HepG2 (cell line): ENCODE results near the gene CLIC2. TPM values are rescaled to one million over a fixed set of nuclear protein-coding genes. Genes with fewer than 3 reads are reported as not detected.

ENCODE experiments used
- ATAC-seq: fragments of 200-7000 bp; cut with Tn5 transposase; 3 replicates; pipeline ENCODE4 v1.9.1; 2020; ENCODE audit warnings: mild to moderate bottlenecking, moderate library complexity
- BruUV-seq: library from RNA; stranded (reverse); fragments of 400-500 nt; replicated peaks from 2 replicates; lab custom pipeline; 2021; lab: Mats Ljungman, UMichigan
- CTCF ChIA-PET: fragments of 300-600 bp; formaldehyde crosslinking; extraction: SDS; loops from one replicate; lab custom pipeline; 2021; ENCODE audit warnings: low total read pairs, inconsistent platforms, low intra/inter-chr PET ratio; lab: Yijun Ruan, JAX
- POLR2A ChIA-PET: fragments of 350-600 bp; sonication (Branson Sonifier 250); formaldehyde crosslinking; loops from one replicate; lab custom pipeline; 2020; ENCODE audit warnings: antibody characterized with exemption, inconsistent platforms; lab: Yijun Ruan, JAX
- DNase-seq: peaks from one replicate; pipeline ENCODE4 v3.0.0-alpha.2; 2015; ENCODE audit warnings: low spot score
- FAIRE-seq: peaks from 3 replicates; lab custom pipeline; 2011; peaks lifted over from hg19 to GRCh38; lab: Jason Lieb, UNC
- H2AFZ ChIP-seq: one replicate; pipeline ENCODE4 v1.6.1; 2011; ENCODE audit warnings: low read length, inconsistent platforms
- H3K27ac ChIP-seq: fragments of 300-600 bp; 3 replicates; pipeline ENCODE4 v1.8.0; 2011; ENCODE audit warnings: mixed run types, mild to moderate bottlenecking, mixed read lengths, low read length, inconsistent platforms; ENCODE audit not compliant: insufficient read depth; ENCODE audit errors: extremely low read length
- H3K27me3 ChIP-seq, 2 experiments: fragments of 200-600 bp in 1 of 2; 2 replicates in 1 of 2; 3 replicates in 1 of 2; pipeline versions ENCODE4 v1.6.0 to v1.8.0; 2011; ENCODE audit warnings: low read length in 2 of 2, mild to moderate bottlenecking in 2 of 2, moderate library complexity in 2 of 2, inconsistent platforms in 1 of 2; ENCODE audit not compliant: insufficient read depth in 2 of 2, control insufficient read depth in 1 of 2
- H3K36me3 ChIP-seq, 2 experiments: fragments of 200-600 bp in 1 of 2; replicated peaks in 1 of 2; 2 replicates in 1 of 2; 3 replicates in 1 of 2; pipeline versions ENCODE4 v1.5.1 to v1.8.0; 2011; ENCODE audit warnings: low read length in 2 of 2, inconsistent platforms in 1 of 2; ENCODE audit not compliant: insufficient read depth in 2 of 2, control insufficient read depth in 1 of 2
- H3K4me1 ChIP-seq: 2 replicates; pipeline ENCODE4 v1.5.1; 2012; ENCODE audit warnings: low read length, inconsistent platforms; ENCODE audit not compliant: insufficient read depth
- H3K4me2 ChIP-seq: 2 replicates; pipeline ENCODE4 v1.6.0; 2011; ENCODE audit warnings: low read depth, low read length, inconsistent platforms
- H3K4me3 ChIP-seq, 3 experiments: fragments of 200-600 bp in 1 of 3; sonication (generic), shearing (Covaris generic) in 1 of 3; replicated peaks in 1 of 3; 2 replicates each; pipeline ENCODE4 v1.5.1; 2011 to 2016; ENCODE audit warnings: low read length in 3 of 3, inconsistent platforms in 2 of 3, low read depth in 2 of 3, mild to moderate bottlenecking in 2 of 3, control low read depth in 1 of 3, mixed read lengths in 1 of 3; ENCODE audit not compliant: insufficient read depth in 1 of 3
- H3K79me2 ChIP-seq: one replicate; pipeline ENCODE4 v1.6.1; 2011; ENCODE audit warnings: low read length, inconsistent platforms; ENCODE audit not compliant: insufficient read depth
- H3K9ac ChIP-seq: 2 replicates; pipeline ENCODE4 v1.6.0; 2011; ENCODE audit warnings: mild to moderate bottlenecking, low read depth, low read length, inconsistent platforms; ENCODE audit not compliant: insufficient read depth
- H3K9me3 ChIP-seq: 2 replicates; pipeline ENCODE4 v1.5.1; 2012; ENCODE audit warnings: mild to moderate bottlenecking, low read length
- H4K20me1 ChIP-seq: 2 replicates; pipeline ENCODE4 v1.6.0; 2011; ENCODE audit warnings: inconsistent platforms, mild to moderate bottlenecking, low read length, moderate library complexity; ENCODE audit not compliant: insufficient read depth
- FOXP1 ChIP-seq, 2 experiments: fragments of 450-650 bp in 1 of 2; IDR thresholded peaks; 2 replicates each; pipeline ENCODE4 v1.6.1; 2017 to 2018; ENCODE audit warnings: antibody characterized with exemption in 1 of 2
- MAFF ChIP-seq: IDR thresholded peaks from 2 replicates; pipeline ENCODE4 v1.6.1; 2011; ENCODE audit warnings: low read depth, low read length, improper control_type of control experiment
- MAFK ChIP-seq, 2 experiments: IDR thresholded peaks in 1 of 2; conservative IDR thresholded peaks in 1 of 2; 2 replicates each; pipeline ENCODE4 v1.6.1; 2011; ENCODE audit warnings: improper control_type of control experiment in 2 of 2, low read length in 2 of 2
- POLR2AphosphoS2 ChIP-seq: IDR thresholded peaks from 2 replicates; pipeline ENCODE4 v1.6.1; 2011; ENCODE audit warnings: low read depth, low read length, improper control_type of control experiment
- POLR2G ChIP-seq: fragments of 200-400 bp; formaldehyde crosslinking; IDR thresholded peaks from 2 replicates; pipeline ENCODE4 v1.6.1; 2018; ENCODE audit warnings: mild to moderate bottlenecking, low read depth, low read length, moderate library complexity
- SUZ12 ChIP-seq: fragments of 150-350 bp; IDR thresholded peaks from 2 replicates; pipeline ENCODE4 v1.6.1; 2014; ENCODE audit warnings: low read depth, low read length
- ZSCAN9 ChIP-seq: IDR thresholded peaks from 2 replicates; pipeline ENCODE4 v1.6.1; 2016; ENCODE audit warnings: borderline replicate concordance
- WGBS: methylation state at CpG from one replicate; pipeline ENCODE4 v1.1.6; 2017; ENCODE audit warnings: low lambda C conversion rate; 5-methylcytosine and 5-hydroxymethylcytosine counted together
- in situ Hi-C: cut with HindIII; loops from 2 replicates; pipeline ENCODE4 v1.10.0; 2017; ENCODE audit warnings: low pct_unique_long_range_greater_than_20kb; ENCODE audit not compliant: extremely low pct_ligation_motif_present
- intact Hi-C: fragments of 100-400 bp; cut with micrococcal nuclease; formaldehyde crosslinking; loops from one replicate; pipeline ENCODE4 v1.10.0; 2022; ENCODE audit not compliant: unreplicated experiment
- polyA plus RNA-seq, 8 experiments: library from polyadenylated mRNA; depleted of rRNA in 3 of 8; stranded (reverse) in 7 of 8; unstranded in 1 of 8; fragments of >200 nt; fragmentation: Illumina TruSeq in 4 of 8; extraction: Trizol in 4 of 8; gene quantifications; 2 replicates each; pipeline versions ENCODE4 v1.2.1 to v1.2.3, GENCODE V29; 2011 to 2016; ENCODE audit warnings: low read depth in 4 of 8, missing spikeins in 1 of 8, mixed read lengths in 1 of 8; ENCODE audit not compliant: insufficient read depth in 1 of 8
- total RNA-seq, 5 experiments: library from RNA; depleted of rRNA; stranded (reverse); fragments of >200 nt; fragmentation: Illumina TruSeq; extraction: Trizol; gene quantifications; 2 replicates each; pipeline ENCODE4 v1.2.3, GENCODE V29; 2016; ENCODE audit warnings: low read depth in 1 of 5

Gene CLIC2
- total and polyA plus RNA-seq, 2 of the 13 experiments (the other 11 are each of a cell fraction or from before 2014, with no cell fraction given), result 0.24 to 0.25 TPM

GRCh38 chrX:155326610-155327009 is 7.8 kb downstream of the CLIC2 start:
- intact Hi-C loops (no loop called here), in situ Hi-C loops (no loop called here)
- Histone ChIP-seq H3K36me3 (no peaks in the 10 kb centered on the region), H3K9ac (no peak overlapping the region), H3K27me3 (no peaks in the 10 kb centered on the region), H2AFZ (no peak overlapping the region), H3K27ac (no peak overlapping the region)
- TF ChIP-seq FOXP1 (IDR thresholded peaks at IDR 0.05), result no peak
- TF ChIP-seq FOXP1 (CRISPR knock-in tag; IDR thresholded peaks at IDR 0.05), result no peak
- peak; percentile 11 to 62; a peak in 2 of 4 replicates for TF ChIP-seq MAFK (conservative IDR thresholded peaks at IDR 0.05 in 1 of 2, IDR thresholded peaks at IDR 0.05 in 1 of 2; ENCODE audit: low read length in 2 of 2)
- TF ChIP-seq MAFF, result peak; percentile 43
- TF ChIP-seq, all 625 proteins: peak for 2
- DNase-seq, result no peak
- BruUV-seq, result no TSS peak
- H3K4me1 ChIP-seq, result no peaks in the 10 kb centered on the region
- no peaks in the 10 kb centered on the region for H4K20me1 ChIP-seq
- ATAC-seq, result no peak
- H3K4me2 ChIP-seq, result no peak overlapping the region
- ChIA-PET POLR2A (no interaction called here), CTCF (no interaction called here)
- no peak overlapping the region for H3K4me3 ChIP-seq
- no peaks in the 10 kb centered on the region for H3K79me2 ChIP-seq
- FAIRE-seq, result no peak
- H3K9me3 ChIP-seq, result no peaks in the 10 kb centered on the region
- WGBS, result 8% methylated on average over 2 of the region's 2 CpGs

GRCh38 chrX:155314260-155314659 is 20.2 kb downstream of the CLIC2 start:
- Histone ChIP-seq H3K9ac (no peak overlapping the region), H3K79me2 (no peaks in the 10 kb centered on the region), H3K27ac (no peak overlapping the region), H3K9me3 (no peaks in the 10 kb centered on the region), H3K4me1 (no peaks in the 10 kb centered on the region), H4K20me1 (no peaks in the 10 kb centered on the region), H3K36me3 (no peaks in the 10 kb centered on the region), H3K27me3 (no peaks in the 10 kb centered on the region), H3K4me2 (no peak overlapping the region), H3K4me3 (no peak overlapping the region), H2AFZ (no peak overlapping the region)
- TF ChIP-seq POLR2AphosphoS2 (no peak), SUZ12 (no peak), ZSCAN9 (CRISPR knock-in tag) (no peak), POLR2G (no peak)
- 45% methylated on average over 4 of the region's 5 CpGs for WGBS
- DNase-seq, result no peak
- ChIA-PET POLR2A (no interaction called here), CTCF (no interaction called here)
- intact Hi-C loops (no loop called here), in situ Hi-C loops (no loop called here)
- no peak for ATAC-seq
- no peak for FAIRE-seq
- BruUV-seq, result no TSS peak
